CD4-positive, alpha-beta T cell treated with Interferon gamma for 1 hour (primary cell): ENCODE data around the gene PASD1.
"Not testable (repeated sequence)": the region's sequence is repeated elsewhere in the genome, so short reads cannot be mapped to it uniquely, and the experiment has no call there.

Experiments used
- DNase-seq: peaks from one replicate; pipeline ENCODE4 v3.0.0-alpha.2; 2020

The PASD1 gene

DNA sequence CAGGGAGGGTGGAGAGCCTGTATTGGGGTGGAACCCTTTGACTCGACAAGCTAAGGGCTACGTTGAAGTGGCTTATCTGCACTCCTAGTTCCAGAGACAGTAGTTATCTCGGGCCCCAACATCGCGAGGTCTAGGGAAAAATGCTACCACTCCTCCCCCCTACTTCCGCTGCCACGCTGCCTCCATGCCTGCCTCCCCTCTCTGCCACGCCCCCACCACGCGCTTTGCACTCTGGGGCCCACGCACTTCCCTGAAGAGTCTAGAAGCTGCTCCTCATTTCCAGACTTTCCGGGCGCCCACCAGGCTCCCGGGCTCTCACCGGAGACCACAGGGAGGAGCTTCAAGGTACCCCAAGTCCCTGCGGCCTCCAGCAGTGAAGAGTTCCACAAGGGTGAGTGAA lies at the start of gene PASD1:
TSS of gene PASD1 (plus strand) at position 227 of the 400 bp plus-strand sequence. CDS start 37,879 bp downstream, outside the sequence.
- no peak for DNase-seq

DNA sequence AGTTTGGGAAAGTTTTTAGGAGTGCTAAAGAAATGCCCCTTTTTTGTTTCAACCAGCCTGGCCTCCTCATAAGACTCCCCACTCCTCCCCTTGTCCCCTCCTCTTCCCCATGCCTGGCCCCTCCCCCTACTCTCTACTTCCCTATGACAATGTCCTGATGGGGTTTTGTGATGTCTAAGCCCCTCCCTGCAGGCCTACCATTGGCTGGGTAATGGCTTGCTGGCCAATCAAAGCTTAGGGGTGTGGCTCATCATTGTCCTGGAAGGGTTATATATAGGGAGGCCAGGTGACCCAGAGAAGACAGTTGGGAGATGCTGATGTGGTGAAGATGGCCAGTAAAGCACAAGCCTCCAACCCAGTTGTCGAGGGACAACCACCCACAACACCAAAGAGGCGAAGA lies 48.2 kb upstream of the PASD1 start:
- DNase-seq: no peak

GRCh38 chrX:151516538-151517187 lies 46.8 kb upstream of the PASD1 start:
- DNase-seq: no peak

- no peak for DNase-seq
Measured at GRCh38 chrX:151517421-151517820, 46.1 kb upstream of the PASD1 start.

DNA sequence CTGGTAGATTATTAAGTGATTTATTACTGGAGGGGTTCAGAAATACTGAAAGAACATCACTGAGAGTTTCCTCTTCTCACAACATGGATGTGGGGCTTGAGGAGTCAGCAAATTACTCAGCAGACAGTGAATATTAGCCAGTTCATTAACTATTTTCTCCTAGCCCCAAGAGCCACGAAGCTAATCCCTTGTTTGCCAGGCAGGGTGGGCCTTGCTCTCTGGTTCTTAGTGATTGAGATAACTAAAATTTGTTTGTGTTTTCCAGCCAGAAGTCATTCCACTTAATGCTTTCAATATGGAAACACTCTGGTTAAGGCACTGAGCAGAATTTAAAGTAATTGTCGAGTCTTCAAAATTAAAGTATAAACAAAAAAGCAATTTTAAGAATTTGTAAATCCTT lies 40.1 kb upstream of the PASD1 start:
- DNase-seq: no peak

DNA sequence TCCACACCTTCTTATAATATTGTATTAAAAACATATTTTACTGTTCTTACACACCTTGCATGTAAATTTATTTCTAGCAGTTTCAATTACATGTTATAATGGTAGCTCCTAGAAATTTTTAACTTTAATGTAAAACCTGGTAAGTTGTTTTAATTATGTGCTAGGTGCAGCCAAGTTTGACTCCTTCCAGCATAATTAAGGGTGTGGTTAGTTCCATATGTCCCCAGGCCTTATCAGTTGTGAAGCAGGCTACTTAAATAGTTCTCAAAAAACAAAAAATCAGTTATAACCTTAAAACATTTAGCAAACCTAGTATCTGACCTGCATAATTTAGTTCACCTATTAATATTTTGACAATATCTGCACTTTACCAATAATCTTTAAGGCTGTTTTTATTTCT lies 26.9 kb upstream of the PASD1 start:
- no peak for DNase-seq

GRCh38 chrX:151537572-151537971 lies 25.9 kb upstream of the PASD1 start:
- DNase-seq: no peak

DNA sequence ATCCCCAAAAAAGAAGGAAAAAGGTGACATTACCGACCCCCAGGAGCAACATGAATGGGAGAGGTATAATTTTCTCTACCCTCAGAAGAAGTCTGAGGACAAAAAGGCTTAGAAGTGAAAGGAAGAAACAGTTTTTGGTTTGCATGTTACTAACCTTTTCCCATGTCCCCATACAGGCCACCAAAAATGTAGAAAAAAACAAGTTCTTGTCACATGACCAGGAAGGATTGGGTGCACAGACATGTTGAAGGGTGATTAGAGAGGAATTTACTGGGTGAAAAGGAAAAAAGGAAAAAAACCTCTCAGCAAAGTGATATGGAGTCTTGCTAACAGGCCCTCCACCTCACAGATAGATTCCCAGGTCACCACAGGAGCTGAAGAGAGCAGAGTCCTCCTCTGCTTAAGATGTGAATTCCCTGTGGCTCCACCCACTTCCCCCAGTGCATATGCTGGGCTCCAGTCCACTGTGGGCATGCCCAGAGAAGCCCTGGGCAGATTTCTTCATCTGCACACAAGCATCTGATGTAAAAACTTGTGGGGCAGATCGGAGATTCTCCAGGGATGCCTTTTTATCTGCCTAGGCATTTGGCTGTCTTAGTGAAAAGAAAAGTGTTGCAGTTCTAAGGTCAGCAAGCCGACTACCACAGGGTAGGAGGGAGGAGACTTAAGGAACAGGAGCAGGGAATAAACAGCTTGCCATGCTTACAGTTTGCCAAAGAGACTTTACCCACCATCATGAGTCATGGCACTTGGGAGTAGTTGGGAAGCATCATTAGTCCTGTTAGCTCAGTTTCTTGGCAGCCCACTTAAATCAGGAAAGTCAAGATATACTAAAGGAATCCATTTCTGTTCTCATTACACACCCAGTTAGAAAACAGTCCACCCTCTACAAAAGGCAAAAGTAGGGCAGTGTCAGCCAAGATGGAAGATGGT lies 25.0 kb upstream of the PASD1 start:
- no peak for DNase-seq

- DNase-seq: no peak
Measured at GRCh38 chrX:151543706-151544105, 19.8 kb upstream of the PASD1 start.

GRCh38 chrX:151546226-151546625 lies 17.2 kb upstream of the PASD1 start:
- not testable (repeated sequence) for DNase-seq

DNA sequence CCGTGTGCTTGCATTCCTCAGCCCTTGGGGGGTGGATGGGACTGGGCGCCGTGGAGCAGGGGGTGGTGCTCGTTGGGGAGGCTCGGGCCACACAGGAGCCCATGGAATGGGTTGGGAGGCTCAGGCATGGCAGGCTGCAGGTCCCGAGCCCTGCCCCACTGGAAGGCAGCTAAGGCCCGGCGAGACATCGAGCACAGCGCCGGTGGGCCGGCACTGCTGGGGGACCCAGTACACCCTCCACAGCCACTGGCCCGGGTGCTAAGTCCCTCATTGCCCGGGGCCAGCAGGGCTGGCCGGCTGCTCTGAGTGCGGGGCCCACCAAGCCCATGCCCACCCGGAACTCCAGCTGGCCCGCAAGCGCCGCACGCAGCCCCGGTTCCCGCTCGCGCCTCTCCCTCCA lies 12.3 kb upstream of the PASD1 start:
- DNase-seq: not testable (repeated sequence)

DNA sequence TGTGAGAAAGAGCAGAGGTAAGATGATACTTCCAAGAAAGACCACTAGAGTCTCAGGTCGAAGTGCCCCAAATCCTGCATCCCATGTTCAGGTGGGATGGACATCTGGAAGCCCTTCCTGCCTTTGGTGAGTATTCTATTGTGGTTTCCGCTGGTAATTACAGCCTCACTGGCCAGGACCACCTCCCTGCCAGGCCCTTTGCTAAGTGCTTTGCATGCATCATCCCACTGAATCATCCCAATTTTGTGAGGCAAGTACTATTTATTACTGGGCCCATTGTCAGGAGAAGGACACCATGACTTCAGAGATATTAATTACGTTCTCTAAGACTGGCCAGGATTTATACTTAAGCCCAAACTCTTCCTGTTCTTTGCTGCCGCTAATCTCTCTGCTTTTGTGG lies 10.7 kb upstream of the PASD1 start:
- DNase-seq: no peak

- not testable (repeated sequence) for DNase-seq
Measured at GRCh38 chrX:151555301-151555700, 8.2 kb upstream of the PASD1 start.

DNA sequence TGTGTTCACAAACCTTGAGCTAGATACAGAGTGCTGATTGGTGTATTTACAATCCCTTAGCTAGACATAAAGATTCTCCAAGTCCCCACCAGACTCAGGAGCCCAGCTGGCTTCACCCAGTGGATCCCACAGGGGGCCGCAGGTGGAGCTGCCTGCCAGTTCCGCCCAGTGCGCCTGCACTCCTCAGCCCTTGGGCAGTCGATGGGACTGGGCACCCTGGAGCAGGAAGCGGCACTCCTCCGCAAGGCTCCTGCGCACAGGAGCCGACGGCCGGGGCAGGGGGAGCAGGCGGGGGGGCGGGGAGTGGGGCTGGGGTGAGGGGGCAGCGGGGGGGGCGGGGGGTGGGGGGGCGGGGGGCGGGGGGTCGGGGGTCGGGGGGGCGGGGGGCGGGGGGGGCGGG lies 990 bp upstream of the PASD1 start:
- DNase-seq: not testable (repeated sequence)

DNA sequence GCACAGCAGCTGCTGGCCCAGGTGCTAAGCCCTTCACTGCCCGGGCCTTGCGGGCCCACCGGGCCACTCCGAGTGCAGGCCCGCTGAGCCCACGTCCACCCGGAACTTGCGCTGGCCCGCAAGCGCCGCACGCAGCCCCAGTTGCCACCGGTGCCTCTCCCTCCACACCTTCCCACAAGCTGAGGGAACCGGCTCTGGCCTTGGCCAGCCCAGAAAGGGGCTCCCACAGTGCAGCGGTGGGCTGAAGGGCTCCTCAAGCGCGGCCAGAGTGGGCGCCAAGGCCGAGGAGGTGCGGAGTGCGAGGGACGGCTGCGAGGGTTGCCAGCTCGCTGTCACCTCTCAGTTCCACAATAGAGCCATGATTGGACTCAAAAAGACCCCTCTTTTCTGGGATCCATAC lies 472 bp upstream of the PASD1 start:
- DNase-seq: not testable (repeated sequence)

DNA sequence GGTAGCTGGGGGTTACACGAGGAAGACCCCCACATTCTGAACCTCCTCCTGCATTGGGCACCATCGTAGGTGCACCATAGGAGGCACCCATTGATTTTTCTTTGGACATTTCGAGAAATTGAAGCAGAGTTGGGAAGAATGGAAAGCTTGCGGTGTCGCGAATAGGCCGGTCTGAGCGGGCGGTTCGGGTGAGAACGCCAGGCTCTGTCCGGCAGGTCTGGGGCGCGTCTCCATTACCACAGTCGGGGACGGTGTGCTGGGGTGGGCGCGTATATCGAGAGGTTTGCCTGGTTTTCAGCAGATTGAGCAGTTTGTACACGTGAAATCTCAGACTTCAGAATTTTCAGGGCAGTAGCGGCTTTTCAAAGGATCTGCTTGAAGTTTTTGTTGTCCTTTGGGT lies 560 bp downstream of the PASD1 start:
- DNase-seq: no peak

DNA sequence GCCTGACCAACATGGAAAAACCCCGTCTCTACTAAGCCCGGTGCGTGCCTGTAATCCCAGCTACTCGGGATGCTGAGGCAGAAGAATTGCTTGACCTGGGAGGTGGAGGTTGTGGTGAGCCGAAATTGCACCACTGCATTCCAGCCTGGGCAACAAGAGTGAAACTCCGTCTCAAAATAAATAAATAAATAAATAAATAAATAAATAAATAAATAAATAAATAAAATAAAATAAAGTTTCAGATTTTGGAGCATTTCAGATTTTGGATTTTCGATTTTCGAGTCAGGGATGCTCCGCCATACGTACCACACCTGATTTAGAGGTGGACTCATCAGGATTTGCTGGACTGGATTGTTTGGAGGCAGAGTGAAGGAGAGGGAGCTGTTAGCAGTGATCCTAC lies 3.4 kb downstream of the PASD1 start:
- not testable (repeated sequence) for DNase-seq

GRCh38 chrX:151570561-151570960 lies 7.1 kb downstream of the PASD1 start:
- DNase-seq: no peak

DNA sequence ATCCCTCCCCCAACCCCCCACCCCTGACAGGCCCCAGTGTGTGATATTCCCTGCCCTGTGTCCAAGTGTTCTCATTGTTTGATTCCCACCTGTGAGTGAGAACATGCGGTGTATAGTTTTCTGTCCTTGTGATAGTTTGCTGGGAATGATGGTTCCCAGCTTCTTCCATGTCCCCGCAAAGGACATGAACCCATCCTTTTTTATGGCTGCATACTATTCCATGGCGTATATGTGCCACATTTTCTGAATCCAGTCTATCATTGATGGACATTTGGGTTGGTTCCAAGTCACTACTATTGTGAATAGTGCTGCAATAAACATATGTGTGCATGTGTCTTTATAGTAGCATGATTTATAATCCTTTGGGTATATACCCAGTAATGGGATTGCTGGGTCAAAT lies 29.9 kb downstream of the PASD1 start:
- not testable (repeated sequence) for DNase-seq

GRCh38 chrX:151596282-151596681 lies 32.8 kb downstream of the PASD1 start:
- no peak for DNase-seq

DNA sequence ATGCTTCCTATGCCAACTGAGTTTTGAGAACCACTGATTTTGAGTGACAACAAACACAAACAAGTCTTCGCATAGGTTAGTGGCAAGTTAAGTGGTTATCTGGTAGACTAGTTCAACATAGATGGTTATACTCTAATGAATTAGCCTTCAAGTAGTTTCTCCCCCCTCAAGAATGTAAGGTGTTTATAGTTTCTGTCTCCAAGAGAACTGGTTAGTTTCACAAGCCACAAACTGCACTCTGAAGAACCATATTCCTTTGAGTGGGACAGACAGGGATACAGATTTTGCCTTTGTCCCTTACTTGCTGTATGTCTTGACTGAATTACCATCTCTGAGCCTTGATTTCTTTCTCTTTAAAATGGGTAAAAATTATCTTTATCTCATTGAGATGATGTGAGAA lies 41.5 kb downstream of the PASD1 start:
- DNase-seq: no peak

DNA sequence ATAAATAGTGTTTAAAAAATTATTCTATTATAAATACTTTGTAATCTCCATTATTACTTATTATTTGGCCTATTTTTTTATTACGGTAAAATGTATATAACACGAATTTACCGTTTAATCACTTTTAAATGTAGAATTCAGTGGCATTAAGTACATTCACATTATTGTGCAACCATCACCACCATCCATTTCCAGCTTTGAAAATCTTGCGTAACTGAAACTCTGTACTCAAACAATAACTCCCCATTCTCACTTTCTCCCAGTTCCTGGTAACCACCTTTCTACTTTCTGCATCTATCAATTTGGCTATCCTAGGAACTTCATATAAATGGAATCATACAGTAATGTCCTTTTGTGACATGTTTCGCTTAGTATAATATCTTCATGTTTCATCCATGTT lies 45.7 kb downstream of the PASD1 start:
- DNase-seq: no peak

DNA sequence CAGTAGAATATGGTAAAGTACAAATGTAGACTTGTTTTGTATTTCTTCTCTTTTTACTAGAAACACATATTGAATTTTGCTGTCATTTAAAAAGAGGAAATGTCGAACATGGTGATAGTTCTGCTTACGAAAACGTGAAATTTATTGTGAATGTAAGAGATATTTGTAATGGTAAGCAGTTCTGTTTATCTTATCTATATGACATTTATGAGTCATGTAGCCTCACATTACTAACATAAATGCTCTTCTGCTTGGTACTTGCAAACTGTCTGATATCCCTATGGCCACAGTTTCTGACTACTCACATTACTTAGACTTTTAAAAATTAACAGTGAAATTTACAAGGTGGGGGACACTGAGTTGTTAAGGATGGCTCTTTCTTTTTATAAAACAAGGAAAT lies 57.9 kb downstream of the PASD1 start:
- no peak for DNase-seq

GRCh38 chrX:151624677-151625076 lies 61.2 kb downstream of the PASD1 start:
- no peak for DNase-seq
